HG02870 (cell line): ENCODE results near the gene PRR12.

Source experiments
- ATAC-seq: cut with Tn5 transposase; IDR thresholded peaks from one replicate; pipeline ENCODE4 v1.9.1; 2021; ENCODE audit warnings: mild to moderate bottlenecking, moderate library complexity; ENCODE audit not compliant: unreplicated experiment

PRR12 gene, protein sequence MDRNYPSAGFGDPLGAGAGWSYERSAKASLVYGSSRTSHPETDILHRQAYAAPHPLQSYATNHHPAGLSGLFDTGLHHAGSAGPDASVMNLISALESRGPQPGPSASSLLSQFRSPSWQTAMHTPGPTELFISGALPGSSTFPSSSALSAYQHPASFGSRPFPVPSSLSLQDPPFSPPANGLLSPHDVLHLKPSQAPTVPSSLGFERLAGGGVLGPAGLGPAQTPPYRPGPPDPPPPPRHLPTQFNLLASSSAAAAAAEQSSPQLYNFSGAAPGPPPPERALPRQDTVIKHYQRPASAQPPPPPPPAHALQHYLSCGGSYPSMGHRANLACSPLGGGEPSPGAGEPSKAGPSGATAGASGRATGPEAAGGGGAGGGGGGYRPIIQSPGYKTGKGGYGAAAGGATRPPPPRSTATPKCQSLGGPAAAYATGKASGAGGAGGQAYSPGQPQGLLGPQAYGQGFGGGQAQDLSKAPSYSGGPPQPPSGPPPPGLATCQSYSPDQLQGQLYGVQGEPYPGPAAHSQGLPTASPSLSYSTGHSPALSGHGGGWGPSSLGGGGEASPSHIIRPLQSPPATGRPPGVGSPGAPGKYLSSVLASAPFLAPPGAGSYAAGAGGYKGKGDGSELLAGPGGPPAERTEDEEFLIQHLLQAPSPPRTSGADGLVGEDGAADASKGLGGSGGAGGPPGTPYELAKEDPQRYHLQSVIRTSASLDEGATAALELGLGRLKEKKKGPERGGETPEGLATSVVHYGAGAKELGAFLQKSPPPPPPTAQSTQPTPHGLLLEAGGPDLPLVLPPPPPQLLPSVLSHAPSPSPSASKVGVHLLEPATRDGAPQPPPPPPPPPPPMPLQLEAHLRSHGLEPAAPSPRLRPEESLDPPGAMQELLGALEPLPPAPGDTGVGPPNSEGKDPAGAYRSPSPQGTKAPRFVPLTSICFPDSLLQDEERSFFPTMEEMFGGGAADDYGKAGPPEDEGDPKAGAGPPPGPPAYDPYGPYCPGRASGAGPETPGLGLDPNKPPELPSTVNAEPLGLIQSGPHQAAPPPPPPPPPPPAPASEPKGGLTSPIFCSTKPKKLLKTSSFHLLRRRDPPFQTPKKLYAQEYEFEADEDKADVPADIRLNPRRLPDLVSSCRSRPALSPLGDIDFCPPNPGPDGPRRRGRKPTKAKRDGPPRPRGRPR (N-terminal part only)

GRCh38 chr19:49590971-49591730 is at the start of gene PRR12:
PRR12 (plus strand) TSS chr19:49591182; CDS start chr19:49591655, 473 bp downstream.
- ATAC-seq: no peak

DNA sequence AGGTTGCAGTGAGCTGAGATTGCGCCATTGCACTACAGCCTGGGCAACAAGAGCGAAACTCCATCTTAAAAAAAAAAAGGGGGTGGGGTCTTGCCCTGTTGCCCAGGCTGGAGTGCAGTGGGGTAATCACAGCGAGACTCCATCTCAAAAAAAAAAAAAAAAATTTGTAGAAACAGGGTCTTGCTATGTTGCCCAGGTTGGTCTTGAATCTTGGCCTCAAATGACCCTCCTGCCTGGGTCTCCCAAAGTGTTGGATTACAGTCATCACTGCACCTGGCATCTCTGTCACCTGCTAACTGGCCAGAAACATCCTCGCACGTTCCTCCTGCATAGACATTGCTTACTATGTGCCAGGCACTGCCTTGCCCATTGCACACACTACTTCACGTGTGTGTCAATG is 49.1 kb upstream of the PRR12 start:
- no peak for ATAC-seq

- ATAC-seq: no peak
Measured at GRCh38 chr19:49542446-49542845, 48.5 kb upstream of the PRR12 start.

GRCh38 chr19:49543032-49543431 is 48.0 kb upstream of the PRR12 start:
- no peak for ATAC-seq

GRCh38 chr19:49544154-49544553 is 46.8 kb upstream of the PRR12 start:
- no peak for ATAC-seq

- ATAC-seq: no peak
Measured at GRCh38 chr19:49546825-49547565, 44.0 kb upstream of the PRR12 start.

DNA sequence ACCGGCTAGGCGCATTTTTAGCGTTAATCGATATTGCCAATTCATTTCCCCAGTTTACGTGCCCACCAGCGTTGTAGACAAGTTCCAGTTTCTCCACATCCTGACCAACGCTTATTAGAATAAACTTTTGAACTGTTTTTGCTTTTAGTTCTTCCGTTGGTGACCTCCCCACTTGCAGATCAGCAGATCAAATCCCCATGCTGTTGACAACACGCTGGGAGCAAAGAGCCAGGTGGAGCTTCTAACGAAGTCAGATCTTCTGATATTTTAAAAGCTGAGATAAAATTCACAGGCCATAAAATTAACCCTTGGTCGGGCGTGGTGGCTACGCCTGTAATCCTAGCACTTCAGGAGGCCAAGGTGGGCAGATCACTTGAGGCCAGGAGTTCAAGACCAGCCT is 41.9 kb upstream of the PRR12 start:
- ATAC-seq: no peak

DNA sequence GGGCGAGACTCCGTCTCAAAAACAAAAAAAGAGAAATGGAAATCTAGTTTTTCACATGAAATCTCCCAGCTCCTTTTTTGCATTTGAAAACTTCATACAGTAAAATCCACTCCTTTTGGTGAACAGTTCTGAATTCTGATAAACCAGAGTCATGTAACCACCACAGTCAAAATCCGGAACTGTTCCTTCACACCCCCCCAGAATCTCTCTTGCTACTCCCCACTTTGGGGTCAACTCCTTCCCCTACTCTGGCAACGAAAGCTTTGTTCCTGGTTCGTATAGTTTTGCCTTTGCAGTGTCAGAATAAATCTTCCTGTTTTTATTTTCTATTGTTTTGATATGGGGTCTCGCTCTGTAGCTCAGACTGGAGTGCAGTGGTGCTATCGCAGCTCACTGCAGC is 39.5 kb upstream of the PRR12 start:
- ATAC-seq: no peak

GRCh38 chr19:49552749-49553148 is 38.2 kb upstream of the PRR12 start:
- ATAC-seq: no peak

DNA sequence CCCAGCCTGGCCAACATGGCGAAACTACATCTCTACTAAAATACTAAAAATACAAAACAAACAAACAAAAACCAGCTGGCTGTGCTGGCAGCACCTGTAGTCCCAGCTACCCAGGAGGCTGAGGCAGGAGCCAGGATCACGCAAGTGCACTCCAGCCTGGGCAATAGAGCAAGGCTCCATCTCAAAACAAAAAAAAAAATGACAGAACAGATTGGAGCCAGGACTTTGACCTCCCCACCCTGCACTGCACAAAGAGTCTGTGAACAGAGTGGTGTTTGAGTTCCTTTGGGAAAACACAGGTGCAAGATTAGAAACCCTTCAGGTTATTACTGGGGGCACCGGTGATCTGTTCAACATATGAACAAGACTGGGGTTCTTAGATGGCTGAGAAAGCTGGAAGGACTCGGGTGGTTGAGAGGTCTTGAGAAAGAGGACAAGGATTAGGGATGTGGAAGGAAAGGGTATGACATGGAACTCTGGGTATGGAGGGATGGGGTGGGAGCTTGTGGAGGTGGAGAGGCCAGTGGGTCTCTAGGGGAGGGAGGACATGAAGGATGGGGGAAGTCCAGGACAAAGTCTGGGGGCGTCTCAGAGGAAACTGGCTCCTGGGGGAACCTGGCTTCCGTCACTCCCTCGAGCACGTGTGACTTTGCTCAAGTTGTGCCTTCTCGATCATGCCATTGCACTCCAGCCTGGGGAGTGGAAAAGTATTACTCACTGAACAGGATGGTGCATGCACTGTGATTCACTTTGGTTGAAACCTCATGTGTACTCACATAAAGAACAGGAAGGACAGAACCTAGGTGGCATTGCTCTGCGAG is 37.3 kb upstream of the PRR12 start:
- ATAC-seq: no peak

DNA sequence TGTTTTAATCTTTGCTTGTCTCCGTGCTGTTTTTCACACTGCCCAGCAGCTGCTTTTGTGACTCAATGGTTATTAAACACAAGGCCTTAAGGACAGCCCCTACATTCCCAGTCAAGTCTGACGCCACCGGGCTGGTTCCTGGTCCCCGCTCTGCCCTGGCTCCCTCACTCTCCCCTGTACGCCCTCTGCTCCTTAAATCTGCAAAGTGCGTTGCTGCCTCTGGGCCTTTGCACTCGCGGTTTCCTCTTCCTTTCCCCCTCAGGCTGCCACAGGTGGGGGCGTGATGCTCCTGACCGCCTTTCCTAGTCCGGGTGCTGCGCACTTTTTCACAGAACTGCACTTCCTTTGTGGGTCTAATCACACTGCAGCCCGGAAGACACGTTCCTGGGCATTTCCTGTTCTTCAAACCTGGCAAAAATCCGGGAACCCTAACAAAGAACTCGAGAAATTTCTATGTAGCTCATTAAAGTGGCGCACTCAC is 36.2 kb upstream of the PRR12 start:
- no peak for ATAC-seq

DNA sequence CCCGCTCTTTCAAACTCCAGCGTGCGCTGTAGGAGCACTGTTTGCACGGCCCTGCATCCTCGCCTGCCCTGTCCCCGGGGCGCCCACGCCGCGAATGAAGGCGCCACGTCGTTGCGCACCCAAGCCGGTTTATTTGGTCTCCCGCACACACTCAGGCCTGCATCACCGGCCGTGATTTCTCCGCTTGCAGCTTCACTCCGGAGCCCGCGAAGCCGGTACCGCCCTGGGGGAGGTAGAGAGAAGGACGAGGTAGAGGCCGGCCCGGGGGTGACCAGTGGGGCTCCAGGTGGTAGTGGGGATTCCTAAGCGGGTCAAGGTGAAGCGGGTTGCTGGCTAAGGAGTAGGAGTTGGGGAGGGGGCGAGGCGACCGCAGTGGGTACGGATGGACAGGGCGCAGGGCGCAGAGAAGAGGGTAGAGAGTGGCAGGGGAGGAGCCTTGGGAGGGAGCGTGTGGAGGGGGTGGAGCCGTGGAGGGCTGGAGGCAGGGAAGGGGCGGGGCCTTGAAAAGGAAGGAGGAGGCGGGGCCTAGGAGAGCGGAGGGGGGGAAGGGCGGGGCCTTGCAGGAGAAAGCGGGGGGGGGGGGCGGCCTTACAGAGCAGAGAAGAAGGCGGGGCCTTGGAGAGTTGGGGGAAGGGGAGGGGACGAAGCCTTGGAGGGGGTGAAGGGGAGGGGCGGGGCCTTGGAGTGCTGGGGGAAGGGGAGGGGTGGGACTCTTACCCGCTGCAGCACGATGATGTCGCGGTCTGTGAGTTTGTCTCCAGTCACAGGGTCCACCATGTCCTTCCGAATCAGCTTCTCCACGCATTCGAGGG is 35.2 kb upstream of the PRR12 start:
- ATAC-seq: no peak

DNA sequence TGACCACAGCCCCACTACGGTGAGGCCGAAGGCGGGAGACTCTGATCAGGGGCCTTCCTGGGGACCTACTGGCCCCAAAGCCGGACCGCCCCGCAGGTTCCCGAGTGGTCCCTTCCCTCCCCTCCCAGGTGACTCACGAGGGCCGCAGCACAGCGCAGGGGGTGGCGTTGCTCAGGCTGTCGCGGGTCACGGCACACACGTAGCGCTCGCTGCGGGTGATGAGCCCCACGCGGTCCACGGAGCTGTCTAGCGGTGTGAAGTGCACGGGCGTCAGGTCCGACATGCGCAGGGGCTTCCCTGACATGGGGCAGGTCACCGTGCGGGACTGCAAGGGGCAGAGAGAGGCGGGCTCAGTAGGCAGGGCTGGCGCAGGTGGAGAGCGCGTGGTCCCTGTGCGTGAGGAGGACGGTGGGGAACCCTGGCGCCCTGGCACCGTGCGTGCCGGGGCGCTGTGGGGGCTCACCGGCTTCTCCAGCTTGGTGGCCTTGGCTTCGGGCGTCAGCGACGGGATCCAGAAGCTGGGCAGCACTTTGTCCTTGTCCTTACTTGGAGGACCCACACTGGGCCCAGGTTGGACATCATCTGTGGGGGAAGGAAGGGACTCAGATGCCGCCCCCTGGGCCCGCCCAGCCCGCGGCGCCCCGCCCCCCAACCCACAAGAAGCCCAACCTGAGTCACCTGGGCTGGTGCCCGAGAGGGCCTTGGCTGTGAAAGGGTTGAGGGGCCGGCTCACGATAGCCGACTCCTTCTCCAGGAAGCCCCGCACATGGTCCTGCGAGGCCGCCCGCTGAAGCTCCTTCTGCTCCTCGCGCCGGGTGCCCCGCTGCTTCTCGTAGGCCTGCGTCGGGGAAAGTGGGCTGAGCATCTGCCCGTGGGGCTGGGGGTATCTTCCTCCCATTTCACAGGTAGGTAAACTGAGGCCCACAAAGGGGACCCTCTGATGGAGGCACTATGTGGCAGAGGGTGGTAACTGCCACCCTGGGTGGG is 34.3 kb upstream of the PRR12 start:
- ATAC-seq: no peak

- no peak for ATAC-seq
Measured at GRCh38 chr19:49557641-49558325, 33.2 kb upstream of the PRR12 start.

DNA sequence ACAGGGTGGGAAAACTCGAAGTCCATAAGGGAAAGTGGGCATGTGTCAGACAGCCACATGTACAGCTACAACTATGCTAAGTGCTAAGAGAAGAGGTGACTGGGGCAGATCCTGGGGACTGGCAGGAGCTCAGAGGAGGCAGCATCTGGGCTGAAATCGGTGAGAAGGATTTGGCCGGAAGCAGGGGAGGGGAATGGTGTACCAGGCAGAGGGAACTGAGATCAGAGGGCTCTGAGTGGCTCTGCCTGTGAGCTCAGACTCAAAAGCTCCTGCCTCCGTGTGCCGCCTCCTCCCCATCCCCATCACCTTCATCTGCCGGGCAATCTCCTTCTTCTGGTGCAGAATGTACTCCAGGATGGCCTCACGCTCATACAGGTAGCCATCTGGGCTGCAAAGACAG is 32.4 kb upstream of the PRR12 start:
- ATAC-seq: no peak

DNA sequence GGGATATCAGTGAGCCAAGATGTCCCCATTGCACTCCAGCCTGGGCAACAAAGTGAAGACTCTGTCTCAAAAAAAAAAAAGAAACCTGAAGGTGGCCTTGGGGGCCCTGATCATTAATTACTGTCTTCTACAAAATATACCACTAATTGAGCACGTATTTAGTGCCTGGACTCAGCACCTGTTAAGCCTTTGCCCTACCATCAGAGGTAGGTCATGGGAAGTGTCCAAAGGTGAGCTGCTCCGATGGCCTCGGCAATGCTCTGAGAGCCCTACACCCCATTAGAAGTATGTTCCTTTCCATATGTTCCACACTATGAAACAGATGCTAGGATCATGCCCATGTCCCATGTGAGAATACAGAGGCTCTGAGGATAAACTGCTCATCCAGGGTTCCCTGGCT is 31.5 kb upstream of the PRR12 start:
- ATAC-seq: no peak
